ENCODE measurements around the gene RAB40B.

DNA sequence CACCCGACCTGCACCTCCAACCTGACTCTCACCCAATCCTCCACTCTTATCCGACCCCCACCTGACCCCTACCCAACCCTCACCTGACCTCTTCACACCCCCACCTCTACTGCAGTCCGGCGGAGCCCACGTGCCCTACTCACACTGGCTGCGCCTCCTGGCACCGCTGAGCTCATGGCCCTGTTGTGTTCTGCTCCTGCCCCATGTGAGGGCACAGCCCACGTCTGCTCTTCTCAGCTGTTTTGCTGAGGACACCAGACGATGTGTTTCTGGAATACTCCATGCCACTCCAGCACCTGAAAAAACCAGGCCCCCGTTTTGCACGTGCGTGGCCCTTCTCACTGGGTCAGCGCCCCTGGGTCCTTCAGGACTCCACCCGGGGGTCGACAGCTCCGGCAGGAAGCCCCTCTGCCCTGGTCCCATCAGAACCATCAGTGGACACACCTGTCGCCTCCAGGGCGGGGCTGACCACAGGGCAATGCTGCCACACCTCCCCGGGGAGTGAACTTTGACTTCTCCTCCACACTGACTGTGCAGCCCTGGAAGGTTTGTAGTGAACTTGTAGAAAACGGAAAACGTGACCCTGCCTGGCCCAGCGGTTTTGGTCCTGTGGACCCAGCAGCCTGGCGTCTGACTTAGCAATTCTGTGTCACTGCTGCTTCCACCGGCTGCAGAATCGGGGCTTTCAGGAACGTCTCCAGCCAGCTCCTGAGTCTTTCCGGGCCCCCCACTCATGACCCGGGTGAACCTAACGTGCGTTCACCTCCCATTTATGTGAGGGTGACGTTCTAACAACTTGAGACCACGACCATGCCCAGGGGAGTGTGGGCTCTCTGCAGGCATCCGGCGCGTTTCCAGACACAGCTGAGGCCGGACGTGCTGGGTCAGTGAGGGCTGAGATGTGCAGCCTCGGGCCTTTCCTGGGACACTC lies 5.7 kb upstream of the RAB40B start:
- TF ChIP-seq, protein P1, sequence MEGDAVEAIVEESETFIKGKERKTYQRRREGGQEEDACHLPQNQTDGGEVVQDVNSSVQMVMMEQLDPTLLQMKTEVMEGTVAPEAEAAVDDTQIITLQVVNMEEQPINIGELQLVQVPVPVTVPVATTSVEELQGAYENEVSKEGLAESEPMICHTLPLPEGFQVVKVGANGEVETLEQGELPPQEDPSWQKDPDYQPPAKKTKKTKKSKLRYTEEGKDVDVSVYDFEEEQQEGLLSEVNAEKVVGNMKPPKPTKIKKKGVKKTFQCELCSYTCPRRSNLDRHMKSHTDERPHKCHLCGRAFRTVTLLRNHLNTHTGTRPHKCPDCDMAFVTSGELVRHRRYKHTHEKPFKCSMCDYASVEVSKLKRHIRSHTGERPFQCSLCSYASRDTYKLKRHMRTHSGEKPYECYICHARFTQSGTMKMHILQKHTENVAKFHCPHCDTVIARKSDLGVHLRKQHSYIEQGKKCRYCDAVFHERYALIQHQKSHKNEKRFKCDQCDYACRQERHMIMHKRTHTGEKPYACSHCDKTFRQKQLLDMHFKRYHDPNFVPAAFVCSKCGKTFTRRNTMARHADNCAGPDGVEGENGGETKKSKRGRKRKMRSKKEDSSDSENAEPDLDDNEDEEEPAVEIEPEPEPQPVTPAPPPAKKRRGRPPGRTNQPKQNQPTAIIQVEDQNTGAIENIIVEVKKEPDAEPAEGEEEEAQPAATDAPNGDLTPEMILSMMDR (conservative IDR thresholded peaks at IDR 0.05; ENCODE audit: low read length) = no peak
- no peak for TF ChIP-seq EZH2phosphoT487 (IDR thresholded peaks at IDR 0.05; ENCODE audit: borderline replicate concordance, low read depth, low read length)

Data from OCI-LY7 (cell line).